Left lobe of liver (tissue), 2 donors: Measurements from ENCODE around the gene GPR137. TPM values are rescaled to one million over a fixed set of nuclear protein-coding genes. Genes with fewer than 3 reads are reported as not detected.

Experiments used
- ATAC-seq: fragments of 200-7000 bp; cut with Tn5 transposase; one replicate; pipeline ENCODE4 v1.9.1; 2020; ENCODE audit warnings: mild to moderate bottlenecking, moderate library complexity
- DNase-seq: peaks from one replicate; pipeline ENCODE4 v3.0.0-alpha.2; 2020; ENCODE audit warnings: low spot score
- total RNA-seq: library from RNA; stranded (reverse); gene quantifications from one replicate; pipeline ENCODE4 v1.2.1, GENCODE V29; 2021
- donor health status: DM: no; HTN: no; CAD: no; lungs with moderate emphysema.
- donor health status: DM: no; HTN: yes; CAD: no.

Gene GPR137
- total RNA-seq, 1 donor from 2014 or later: 26.8 TPM

- ATAC-seq: no peak
- no peak for DNase-seq
These were observed 36.6 kb upstream of the GPR137 start for GRCh38 chr11:64249038-64249437.

GRCh38 chr11:64249563-64250414 lies 35.9 kb upstream of the GPR137 start:
- ATAC-seq (peak; percentile 22), DNase-seq (no peak)

GRCh38 chr11:64250415-64251015 lies 35.1 kb upstream of the GPR137 start:
- DNase-seq: no peak
- no peak for ATAC-seq

- ATAC-seq (peak; percentile 70), DNase-seq (peak; percentile 74)
These were observed 34.5 kb upstream of the GPR137 start, which contains the start of gene PLCB3 for GRCh38 chr11:64251016-64251752. PLCB3 (plus strand) TSS chr11:64251530; CDS start chr11:64251650, 120 bp downstream.

- no peak for ATAC-seq
- no peak for DNase-seq
These were observed 34.0 kb upstream of the GPR137 start for GRCh38 chr11:64251753-64252002.

DNA sequence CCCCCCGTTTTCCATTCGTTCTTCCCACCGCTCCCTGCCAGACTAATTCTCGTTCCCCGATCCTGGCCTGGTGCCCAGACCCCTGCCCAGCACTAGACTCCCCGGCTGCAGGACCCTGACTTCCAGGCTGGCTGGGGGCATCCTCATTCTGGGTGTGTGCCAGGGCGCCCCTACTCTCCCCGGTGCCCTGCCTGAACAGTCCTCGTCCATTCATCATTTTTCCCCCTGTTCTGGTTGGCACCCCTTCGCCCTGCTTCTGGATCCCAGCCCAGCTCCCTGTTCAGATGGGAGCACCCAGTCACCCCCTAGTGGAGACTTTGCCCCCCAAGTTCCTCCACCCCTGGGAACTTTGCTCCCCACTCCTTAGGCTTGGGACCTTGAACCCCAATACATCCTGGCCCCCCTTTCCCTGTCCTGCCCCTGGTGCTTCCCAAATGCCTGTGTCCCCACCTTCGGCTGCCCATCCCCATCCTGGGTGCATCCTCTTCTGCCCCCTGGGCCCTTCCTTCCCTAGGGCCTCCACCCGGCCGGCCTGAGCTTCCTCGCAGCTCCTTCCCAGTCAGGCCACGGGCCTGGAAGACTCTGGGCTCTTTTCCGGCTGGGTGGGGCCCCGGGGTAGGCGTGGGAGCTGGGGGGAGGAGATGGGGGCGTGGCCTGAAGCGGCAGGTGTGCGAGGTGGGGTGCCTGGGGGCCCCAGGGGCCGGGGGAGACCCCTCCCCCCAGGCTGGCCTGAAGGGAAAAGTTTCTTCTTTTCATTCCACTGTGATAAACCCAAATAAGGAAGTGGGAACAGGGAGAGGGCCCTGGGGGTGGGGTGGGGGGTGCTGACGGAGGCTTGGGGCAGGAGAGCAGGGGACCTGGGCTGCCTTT lies 33.4 kb upstream of the GPR137 start:
- ATAC-seq (peak; percentile 8), DNase-seq (no peak)

GRCh38 chr11:64253043-64253442 lies 32.6 kb upstream of the GPR137 start:
- no peak for ATAC-seq
- DNase-seq: no peak

DNA sequence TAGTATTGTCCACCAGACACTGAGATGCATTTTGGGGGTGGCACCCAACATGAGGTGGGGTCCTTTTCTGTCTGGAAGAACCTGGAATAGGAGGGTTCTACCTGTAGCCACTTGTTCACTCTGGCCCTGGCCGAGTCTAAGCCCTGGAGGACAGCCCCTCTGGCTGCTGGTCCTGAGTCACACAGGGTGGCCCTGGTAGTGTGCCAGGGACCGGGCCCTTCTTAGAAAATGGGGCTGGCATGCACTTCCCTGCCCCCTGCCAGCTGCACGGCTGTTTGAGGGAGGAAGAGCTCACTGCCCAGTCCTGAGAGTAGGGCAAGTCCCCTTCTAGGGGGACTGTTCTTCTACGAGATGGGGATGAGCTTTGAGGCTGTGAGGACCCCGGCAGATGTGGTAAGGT lies 32.2 kb upstream of the GPR137 start:
- no peak for ATAC-seq
- DNase-seq: no peak

DNA sequence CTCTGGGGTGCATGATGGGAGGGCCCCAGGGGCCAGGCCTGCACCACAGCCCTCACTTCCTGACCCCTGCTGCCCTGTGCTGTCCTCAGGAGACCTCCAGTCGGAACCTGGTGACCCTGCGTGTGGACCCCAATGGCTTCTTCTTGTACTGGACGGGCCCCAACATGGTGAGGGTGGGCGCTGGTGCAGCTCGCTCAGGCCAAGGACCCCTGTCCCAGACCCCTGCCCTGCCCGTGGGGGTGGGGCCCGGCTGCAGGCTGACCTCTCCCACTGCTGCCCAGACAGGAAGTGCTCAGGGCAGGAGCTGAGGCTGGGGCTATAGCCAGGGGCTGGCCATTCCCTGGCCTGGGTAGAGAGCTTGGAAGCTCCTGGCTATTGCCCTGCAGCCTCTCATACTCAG lies 31.3 kb upstream of the GPR137 start:
- DNase-seq (no peak), ATAC-seq (no peak)

DNA sequence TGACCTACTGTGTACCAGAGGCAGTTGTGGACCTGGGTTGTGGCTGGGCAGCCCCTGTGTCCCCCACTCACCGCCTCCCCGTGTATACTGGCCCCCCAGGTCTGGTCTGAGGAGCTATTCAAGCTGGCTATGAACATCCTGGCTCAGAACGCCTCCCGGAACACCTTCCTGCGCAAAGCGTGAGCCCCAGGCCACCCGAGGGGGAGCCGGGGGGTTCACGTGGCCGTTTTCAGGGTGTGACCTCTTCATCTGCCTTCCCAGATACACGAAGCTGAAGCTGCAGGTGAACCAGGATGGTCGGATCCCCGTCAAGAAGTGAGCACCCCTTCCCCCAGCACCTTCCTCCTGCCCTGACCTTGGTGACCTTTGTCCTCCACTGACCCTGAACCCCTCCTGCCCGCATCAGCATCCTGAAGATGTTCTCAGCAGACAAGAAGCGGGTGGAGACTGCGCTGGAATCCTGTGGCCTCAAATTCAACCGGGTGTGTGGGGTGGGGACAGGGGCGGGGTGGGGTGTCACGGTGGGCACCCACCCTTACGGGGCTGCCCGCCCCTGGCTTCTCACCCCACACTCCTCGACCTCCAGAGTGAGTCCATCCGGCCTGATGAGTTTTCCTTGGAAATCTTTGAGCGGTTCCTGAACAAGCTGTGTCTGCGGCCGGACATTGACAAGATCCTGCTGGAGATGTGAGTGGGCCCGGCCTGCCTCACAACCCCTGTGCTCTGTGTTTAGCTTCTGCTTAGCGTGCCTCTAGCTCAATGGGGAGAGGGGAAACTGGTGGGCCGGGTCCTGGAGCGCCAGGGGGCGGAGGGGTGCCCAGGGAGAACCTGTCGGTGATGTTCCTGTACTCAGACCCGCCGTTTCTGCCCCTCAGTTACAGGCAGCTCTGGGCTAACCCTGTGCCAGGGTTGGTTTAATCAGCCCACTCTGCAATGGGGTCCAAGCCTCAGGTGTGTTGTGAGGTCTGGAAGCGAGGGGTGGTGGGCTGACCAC lies 30.2 kb upstream of the GPR137 start:
- DNase-seq (no peak), ATAC-seq (no peak)

- ATAC-seq (no peak), DNase-seq (no peak)
These were observed 29.3 kb upstream of the GPR137 start for GRCh38 chr11:64256300-64256699.

- no peak for DNase-seq
- no peak for ATAC-seq
These were observed 27.3 kb upstream of the GPR137 start for GRCh38 chr11:64258356-64258755.

DNA sequence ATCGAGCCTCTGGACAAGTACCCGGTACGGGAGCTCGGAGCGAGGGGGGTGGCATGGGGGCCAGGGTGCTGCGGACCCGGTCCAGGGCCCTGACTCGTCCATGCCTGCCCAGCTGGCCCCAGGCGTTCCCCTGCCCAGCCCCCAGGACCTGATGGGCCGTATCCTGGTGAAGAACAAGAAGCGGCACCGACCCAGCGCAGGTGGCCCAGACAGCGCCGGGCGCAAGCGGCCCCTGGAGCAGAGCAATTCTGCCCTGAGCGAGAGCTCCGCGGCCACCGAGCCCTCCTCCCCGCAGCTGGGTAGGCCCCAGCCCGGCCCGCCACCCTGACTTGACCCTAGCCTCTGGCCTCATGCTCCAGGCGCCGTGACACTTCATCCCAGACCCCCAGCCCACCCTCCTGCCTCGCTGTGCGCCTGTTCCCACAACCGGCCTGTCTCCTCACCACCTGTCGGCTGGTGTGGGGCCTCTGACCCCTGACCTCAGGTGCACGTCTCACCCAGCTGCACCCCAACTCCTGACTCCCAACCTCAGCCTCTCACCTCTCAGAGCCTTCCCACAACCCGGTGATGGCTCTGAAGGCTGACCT lies 26.6 kb upstream of the GPR137 start:
- ATAC-seq: no peak

GRCh38 chr11:64259533-64260067 lies 26.0 kb upstream of the GPR137 start:
- no peak for ATAC-seq
- no peak for DNase-seq

More for the DNA sequence above, 26.6 kb upstream of the GPR137 start:
- no peak for DNase-seq

GRCh38 chr11:64260147-64260708 lies 25.4 kb upstream of the GPR137 start:
- no peak for ATAC-seq
- DNase-seq: no peak

GRCh38 chr11:64261556-64262080 lies 24.0 kb upstream of the GPR137 start:
- DNase-seq (no peak), ATAC-seq (no peak)

- DNase-seq (no peak), ATAC-seq (no peak)
These were observed 23.2 kb upstream of the GPR137 start for GRCh38 chr11:64262271-64263002.
